Right lobe of liver (tissue), 4 donors: ENCODE measurements around the gene CPT1C.

Experiments
- POLR2A ChIP-seq: fragments of 450-650 bp; IDR thresholded peaks from one replicate; pipeline ENCODE4 v1.6.1; 2017; ENCODE audit warnings: antibody characterized with exemption, mild to moderate bottlenecking
- TF ChIP-seq, protein P1 (sequence below), 4 donors: fragments of 200-600 bp in 3 of 4; fragments of 450-650 bp in 1 of 4; IDR thresholded peaks; one replicate each; pipeline versions ENCODE4 v1.5.1 to v1.8.0; 2016 to 2022; ENCODE audit warnings: antibody characterized with exemption in 4 of 4, mild to moderate bottlenecking in 2 of 4
- donor health status: DM: no; HTN: no; CAD: no.
- donor health status: DM: no; HTN: no; CAD: no.
- donor health status: DM: no; HTN: yes; CAD: no.

DNA sequence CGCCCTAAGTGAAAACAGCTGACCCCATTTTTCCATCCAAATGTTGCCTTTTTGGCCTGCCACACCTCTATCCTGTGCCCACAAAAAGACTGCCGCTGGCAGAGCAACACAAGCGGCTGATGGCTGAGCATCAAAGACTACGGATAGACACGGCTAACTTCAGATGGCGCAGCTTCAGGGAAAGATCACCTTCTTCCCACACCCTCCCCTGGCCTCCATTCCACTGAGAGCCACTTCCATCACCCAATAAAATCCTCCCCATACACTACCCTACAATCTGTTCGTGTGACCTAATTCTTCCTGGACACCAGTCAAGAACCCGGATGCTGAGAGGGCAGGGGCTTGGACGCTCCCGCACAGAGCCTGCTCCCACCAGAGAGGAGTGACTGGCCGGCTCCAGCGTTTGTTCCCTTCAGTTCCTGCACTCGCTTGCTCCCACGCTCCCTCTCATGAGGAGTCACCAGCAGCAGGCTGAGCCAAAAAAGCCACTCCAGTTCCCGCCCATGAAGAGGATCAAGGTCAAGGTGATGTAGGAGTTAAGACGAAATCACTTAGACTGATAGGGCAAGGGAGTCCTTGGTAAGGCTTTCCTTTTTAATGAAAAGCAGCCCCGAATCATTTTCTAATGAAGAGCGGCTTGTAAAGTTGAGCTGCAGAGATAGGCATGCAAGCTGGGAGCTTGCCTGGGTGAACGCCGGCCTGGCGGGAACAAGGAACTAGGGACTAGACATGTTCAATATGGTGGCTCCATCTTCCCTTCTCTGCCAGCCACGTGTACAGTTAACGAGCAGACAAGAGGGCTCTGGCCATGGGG lies 36.5 kb downstream of the CPT1C start:
- TF ChIP-seq, protein P1, sequence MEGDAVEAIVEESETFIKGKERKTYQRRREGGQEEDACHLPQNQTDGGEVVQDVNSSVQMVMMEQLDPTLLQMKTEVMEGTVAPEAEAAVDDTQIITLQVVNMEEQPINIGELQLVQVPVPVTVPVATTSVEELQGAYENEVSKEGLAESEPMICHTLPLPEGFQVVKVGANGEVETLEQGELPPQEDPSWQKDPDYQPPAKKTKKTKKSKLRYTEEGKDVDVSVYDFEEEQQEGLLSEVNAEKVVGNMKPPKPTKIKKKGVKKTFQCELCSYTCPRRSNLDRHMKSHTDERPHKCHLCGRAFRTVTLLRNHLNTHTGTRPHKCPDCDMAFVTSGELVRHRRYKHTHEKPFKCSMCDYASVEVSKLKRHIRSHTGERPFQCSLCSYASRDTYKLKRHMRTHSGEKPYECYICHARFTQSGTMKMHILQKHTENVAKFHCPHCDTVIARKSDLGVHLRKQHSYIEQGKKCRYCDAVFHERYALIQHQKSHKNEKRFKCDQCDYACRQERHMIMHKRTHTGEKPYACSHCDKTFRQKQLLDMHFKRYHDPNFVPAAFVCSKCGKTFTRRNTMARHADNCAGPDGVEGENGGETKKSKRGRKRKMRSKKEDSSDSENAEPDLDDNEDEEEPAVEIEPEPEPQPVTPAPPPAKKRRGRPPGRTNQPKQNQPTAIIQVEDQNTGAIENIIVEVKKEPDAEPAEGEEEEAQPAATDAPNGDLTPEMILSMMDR (IDR thresholded peaks at IDR 0.05): no peak
- no peak for TF ChIP-seq POLR2A
